ENCODE results near the gene PPCS.

DNA sequence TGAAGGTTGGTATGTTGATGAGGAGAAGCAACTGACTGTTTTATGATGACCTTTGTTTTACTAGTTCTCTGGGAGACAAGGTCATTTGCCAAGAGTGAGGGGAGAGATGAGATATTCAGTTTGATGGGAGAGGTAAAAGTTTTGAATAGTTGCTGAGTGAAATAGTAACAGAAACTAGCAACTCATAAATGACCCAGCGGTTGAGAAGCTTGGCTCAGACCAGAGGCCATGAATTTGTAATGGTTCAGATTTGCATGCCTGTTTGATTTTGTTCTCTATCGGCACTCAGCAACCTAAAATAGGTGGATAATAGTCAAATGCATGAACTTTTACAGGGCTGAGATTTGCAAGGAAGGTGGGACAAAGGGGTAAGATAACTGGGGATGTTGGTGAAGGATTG is 13.4 kb downstream of the PPCS start:
- no peak for TF ChIP-seq FOXP2 (optimal IDR thresholded peaks at IDR 0.05; ENCODE audit: control extremely low read depth, extremely low read length, insufficient read depth)
- TF ChIP-seq POLR2AphosphoS5 (IDR thresholded peaks at IDR 0.05; ENCODE audit: borderline replicate concordance, low read depth, low read length) = no peak
- TF ChIP-seq EZH2 (IDR thresholded peaks at IDR 0.05) = no peak

Data from SK-N-MC (cell line).